ENCODE measurements around the gene GRPEL1.

DNA sequence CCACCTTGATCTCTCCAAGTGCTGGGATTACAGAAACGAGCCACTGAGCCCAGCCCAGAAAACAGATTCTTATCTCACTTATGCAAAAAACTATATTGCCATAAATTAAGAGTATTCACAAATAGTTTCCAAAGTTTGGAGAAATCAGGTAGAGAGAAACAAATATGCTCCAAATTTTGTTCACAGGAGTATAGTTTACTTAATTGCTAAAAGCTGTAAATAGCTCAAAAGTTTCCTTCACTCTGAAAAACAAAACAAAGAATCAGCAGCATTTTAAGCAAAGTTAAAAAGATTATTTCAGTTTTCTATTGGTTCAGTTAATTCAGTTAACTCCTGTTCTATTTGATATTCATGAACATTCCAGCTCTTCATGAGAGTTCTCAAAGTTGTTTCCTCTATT, 18.5 kb upstream of the GRPEL1 start:
- TF ChIP-seq, protein P1, sequence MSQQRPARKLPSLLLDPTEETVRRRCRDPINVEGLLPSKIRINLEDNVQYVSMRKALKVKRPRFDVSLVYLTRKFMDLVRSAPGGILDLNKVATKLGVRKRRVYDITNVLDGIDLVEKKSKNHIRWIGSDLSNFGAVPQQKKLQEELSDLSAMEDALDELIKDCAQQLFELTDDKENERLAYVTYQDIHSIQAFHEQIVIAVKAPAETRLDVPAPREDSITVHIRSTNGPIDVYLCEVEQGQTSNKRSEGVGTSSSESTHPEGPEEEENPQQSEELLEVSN (IDR thresholded peaks at IDR 0.05; ENCODE audit: borderline replicate concordance, low read depth), result no peak
- TF ChIP-seq MYC (IDR thresholded peaks at IDR 0.05; ENCODE audit: borderline replicate concordance, low read length) (no peak), ZSCAN20 (CRISPR knock-in tag; IDR thresholded peaks at IDR 0.05) (no peak), POLR2A (IDR thresholded peaks at IDR 0.05; ENCODE audit: low read length) (no peak), JUN (IDR thresholded peaks at IDR 0.05) (no peak), TP53 (CRISPR knock-in tag; IDR thresholded peaks at IDR 0.05) (no peak), KDM1A (IDR thresholded peaks at IDR 0.05; ENCODE audit: low read depth) (no peak), CHD2 (IDR thresholded peaks at IDR 0.05; ENCODE audit: low read length, partially characterized antibody) (no peak), CEBPB (IDR thresholded peaks at IDR 0.05) (no peak), MAZ (IDR thresholded peaks at IDR 0.05; ENCODE audit: borderline replicate concordance, low read depth, low read length) (no peak), NR3C1 (IDR thresholded peaks at IDR 0.05) (no peak)
- TF ChIP-seq, protein P2, sequence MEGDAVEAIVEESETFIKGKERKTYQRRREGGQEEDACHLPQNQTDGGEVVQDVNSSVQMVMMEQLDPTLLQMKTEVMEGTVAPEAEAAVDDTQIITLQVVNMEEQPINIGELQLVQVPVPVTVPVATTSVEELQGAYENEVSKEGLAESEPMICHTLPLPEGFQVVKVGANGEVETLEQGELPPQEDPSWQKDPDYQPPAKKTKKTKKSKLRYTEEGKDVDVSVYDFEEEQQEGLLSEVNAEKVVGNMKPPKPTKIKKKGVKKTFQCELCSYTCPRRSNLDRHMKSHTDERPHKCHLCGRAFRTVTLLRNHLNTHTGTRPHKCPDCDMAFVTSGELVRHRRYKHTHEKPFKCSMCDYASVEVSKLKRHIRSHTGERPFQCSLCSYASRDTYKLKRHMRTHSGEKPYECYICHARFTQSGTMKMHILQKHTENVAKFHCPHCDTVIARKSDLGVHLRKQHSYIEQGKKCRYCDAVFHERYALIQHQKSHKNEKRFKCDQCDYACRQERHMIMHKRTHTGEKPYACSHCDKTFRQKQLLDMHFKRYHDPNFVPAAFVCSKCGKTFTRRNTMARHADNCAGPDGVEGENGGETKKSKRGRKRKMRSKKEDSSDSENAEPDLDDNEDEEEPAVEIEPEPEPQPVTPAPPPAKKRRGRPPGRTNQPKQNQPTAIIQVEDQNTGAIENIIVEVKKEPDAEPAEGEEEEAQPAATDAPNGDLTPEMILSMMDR (IDR thresholded peaks at IDR 0.05), result no peak

All from A549 (cell line).